Breast epithelium (tissue), 4 donors: Measurements from ENCODE around the gene TOLLIP. TPM values are rescaled to one million over a fixed set of nuclear protein-coding genes. Genes with fewer than 3 reads are reported as not detected.

Source experiments
- DNase-seq, 2 donors: peaks; one replicate each; pipeline ENCODE4 v3.0.0-alpha.2; 2019; ENCODE audit warnings: low spot score in 2 of 2
- H3K27ac ChIP-seq, 2 donors: fragments of 200-600 bp; sonication (generic) in 1 of 2; one replicate each; pipeline ENCODE4 v1.5.1; 2016 to 2019; ENCODE audit warnings: mild to moderate bottlenecking in 1 of 2
- H3K27me3 ChIP-seq, 2 donors: fragments of 200-600 bp; sonication (generic) in 1 of 2; one replicate each; pipeline versions ENCODE4 v1.5.1 to v1.6.0; 2017 to 2019; ENCODE audit warnings: control low read depth in 1 of 2, mild to moderate bottlenecking in 1 of 2
- H3K36me3 ChIP-seq: fragments of 200-600 bp; one replicate; pipeline ENCODE4 v1.5.1; 2019
- H3K4me1 ChIP-seq, 2 donors: fragments of 200-600 bp; sonication (generic); one replicate each; pipeline ENCODE4 v1.5.1; 2016 to 2019; ENCODE audit warnings: control low read depth in 1 of 2
- H3K4me3 ChIP-seq, 3 donors: fragments of 200-600 bp; sonication (generic); 1 replicate in 2 of 3; 2 replicates in 1 of 3; pipeline ENCODE4 v1.5.1; 2016 to 2019; ENCODE audit warnings: mild to moderate bottlenecking in 3 of 3, moderate library complexity in 2 of 3
- H3K9me3 ChIP-seq, 2 donors: fragments of 200-600 bp; sonication (generic) in 1 of 2; one replicate each; pipeline ENCODE4 v1.5.1; 2016 to 2019; ENCODE audit warnings: control low read depth in 1 of 2
- CTCF ChIP-seq, 3 donors: fragments of 450-650 bp; IDR thresholded peaks; one replicate each; pipeline ENCODE4 v1.5.1; 2016 to 2017; ENCODE audit warnings: antibody characterized with exemption in 3 of 3, mild to moderate bottlenecking in 3 of 3, moderate library complexity in 3 of 3
- POLR2A ChIP-seq: fragments of 450-650 bp; IDR thresholded peaks from one replicate; pipeline ENCODE4 v1.6.1; 2016; ENCODE audit warnings: antibody characterized with exemption, mild to moderate bottlenecking, moderate library complexity
- POLR2AphosphoS5 ChIP-seq, 3 donors: sonication (generic); formaldehyde crosslinking; IDR thresholded peaks; one replicate each; pipeline ENCODE4 v1.6.1; 2017; ENCODE audit warnings: antibody characterized with exemption in 3 of 3
- intact Hi-C: fragments of 100-400 bp; cut with DNase I; formaldehyde crosslinking; loops from one replicate; pipeline ENCODE4 v1.15.1; 2023; ENCODE audit warnings: low total_unique reads
- total RNA-seq, 3 donors: library from RNA; depleted of rRNA; stranded (reverse); fragments of >200 nt; gene quantifications; one replicate each; pipeline ENCODE4 v1.1.0, GENCODE V29; 2016

The TOLLIP gene
- total RNA-seq, 3 donors from 2014 or later: 32.8 to 47.2 (median 41.0) TPM

- peaks cover 4% of the 10 kb centered on the region for H3K36me3 ChIP-seq
- H3K4me1 ChIP-seq: no peaks in the 10 kb centered on the region
- no peak overlapping the region for H3K27ac ChIP-seq
- H3K9me3 ChIP-seq: no peaks in the 10 kb centered on the region
- H3K27me3 ChIP-seq: no peaks in the 10 kb centered on the region
- DNase-seq: peak in 1 of 2 donors; percentile 43
- TF ChIP-seq POLR2A: no peak
- no peak for TF ChIP-seq CTCF (IDR thresholded peaks at IDR 0.05)
- no peak for TF ChIP-seq POLR2AphosphoS5 (IDR thresholded peaks at IDR 0.05)
- no peak overlapping the region for H3K4me3 ChIP-seq
- intact Hi-C loops: no loop called here
These were observed 19.1 kb downstream of the TOLLIP start for GRCh38 chr11:1290052-1291040.

GRCh38 chr11:1289211-1289935, 20.1 kb downstream of the TOLLIP start:
- Histone ChIP-seq H3K27ac (no peak overlapping the region), H3K4me3 (no peak overlapping the region), H3K9me3 (no peaks in the 10 kb centered on the region), H3K36me3 (peaks cover 4% of the 10 kb centered on the region), H3K4me1 (no peaks in the 10 kb centered on the region), H3K27me3 (no peaks in the 10 kb centered on the region)
- TF ChIP-seq POLR2AphosphoS5 (IDR thresholded peaks at IDR 0.05): no peak
- TF ChIP-seq POLR2A: no peak
- TF ChIP-seq CTCF (IDR thresholded peaks at IDR 0.05): no peak
- peak in 1 of 2 donors; percentile 34 for DNase-seq
- intact Hi-C loops: no loop called here

DNA sequence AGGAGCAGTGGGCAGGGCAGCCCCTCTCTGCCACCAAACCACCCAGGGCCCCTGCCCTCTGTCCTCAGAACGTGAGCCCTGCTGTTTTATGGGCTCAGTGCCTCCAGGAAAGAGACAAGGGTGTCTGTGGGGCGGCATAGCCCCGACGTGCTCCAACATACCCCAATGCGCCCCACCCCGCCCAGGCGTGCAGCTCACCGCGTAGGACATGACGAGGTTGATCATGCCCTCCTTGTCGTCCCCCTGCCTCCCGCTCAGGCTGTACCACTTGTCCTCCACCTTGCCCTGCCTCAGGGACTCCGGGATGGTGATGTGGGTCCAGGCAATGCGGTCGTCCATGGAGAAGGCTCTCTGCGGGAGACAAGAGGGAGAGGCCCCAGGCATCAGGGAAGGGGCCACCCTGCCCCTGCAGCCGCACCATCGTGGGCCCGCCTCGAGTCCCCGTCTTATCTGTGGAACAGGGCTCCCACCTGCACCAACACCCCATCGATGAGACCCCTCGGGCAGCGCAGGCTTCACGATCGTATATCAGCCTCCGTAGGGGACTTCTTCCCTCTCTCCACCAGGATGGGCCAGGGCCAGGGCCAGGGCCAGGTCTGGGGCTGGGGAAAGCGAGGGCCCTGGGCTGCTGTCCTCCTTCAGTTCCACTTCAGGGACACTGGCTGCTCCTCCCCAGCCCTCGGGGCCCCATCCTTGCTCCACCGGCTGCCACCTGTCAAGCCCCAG, 20.8 kb downstream of the TOLLIP start:
- H3K36me3 ChIP-seq: peaks cover 4% of the 10 kb centered on the region

DNA sequence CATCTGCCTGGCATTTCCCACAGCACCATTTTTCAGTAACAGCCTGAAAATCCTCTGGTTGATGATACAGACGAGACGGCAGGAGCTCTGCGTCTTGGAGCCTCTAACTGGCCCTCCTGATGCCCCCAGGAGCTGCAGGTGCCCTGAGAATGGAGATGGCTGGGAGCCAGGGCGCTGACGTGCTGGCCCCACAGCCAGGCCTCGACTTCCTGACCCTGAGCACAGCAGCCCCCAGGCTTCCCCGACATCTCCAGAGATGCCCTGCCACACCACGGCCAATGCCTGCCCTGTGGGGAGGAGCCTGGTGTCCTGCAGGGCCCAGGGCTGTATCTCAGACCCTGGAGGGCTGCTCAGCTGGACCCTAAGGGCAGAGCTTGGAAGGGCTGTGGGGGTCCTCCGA, 21.5 kb downstream of the TOLLIP start:
- H3K9me3 ChIP-seq: no peaks in the 10 kb centered on the region
- H3K4me1 ChIP-seq: no peaks in the 10 kb centered on the region
- no peaks in the 10 kb centered on the region for H3K27me3 ChIP-seq
- no peak for TF ChIP-seq CTCF (IDR thresholded peaks at IDR 0.05)
- no peak for TF ChIP-seq POLR2A
- no peak for TF ChIP-seq POLR2AphosphoS5 (IDR thresholded peaks at IDR 0.05)
- no peak for DNase-seq
- no peaks in the 10 kb centered on the region for H3K36me3 ChIP-seq
- intact Hi-C loops: no loop called here
- H3K4me3 ChIP-seq: no peak overlapping the region
- no peak overlapping the region for H3K27ac ChIP-seq

More for the DNA sequence above, 20.8 kb downstream of the TOLLIP start:
- no peaks in the 10 kb centered on the region for H3K27me3 ChIP-seq
- TF ChIP-seq POLR2A (no peak), POLR2AphosphoS5 (IDR thresholded peaks at IDR 0.05) (no peak), CTCF (IDR thresholded peaks at IDR 0.05) (no peak)
- H3K4me1 ChIP-seq: no peaks in the 10 kb centered on the region
- no peak overlapping the region for H3K27ac ChIP-seq
- DNase-seq: no peak
- no peak overlapping the region for H3K4me3 ChIP-seq
- no peaks in the 10 kb centered on the region for H3K9me3 ChIP-seq
- intact Hi-C loops: no loop called here
